ENCODE measurements around the gene ZNF597.

The ZNF597 gene

DNA sequence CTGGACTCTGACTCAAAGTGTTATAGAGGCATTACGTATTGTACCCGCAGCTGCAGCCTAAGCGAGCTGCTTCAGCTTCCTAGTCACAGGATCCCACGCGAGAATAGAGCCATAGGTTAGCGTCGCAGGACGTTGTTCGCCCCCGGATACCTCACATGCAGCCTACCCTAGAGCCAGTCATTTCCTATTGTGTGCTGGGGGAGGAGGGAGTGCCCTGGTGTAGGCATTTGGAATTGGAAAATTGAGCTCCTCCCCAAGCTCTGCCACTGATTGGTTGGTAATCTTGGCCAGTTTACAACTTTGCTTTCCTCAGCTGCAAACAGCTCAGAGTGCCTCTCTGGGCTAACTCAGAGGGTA lies 706 bp upstream of the ZNF597 start:
- peak; percentile 32 for DNase-seq

DNA sequence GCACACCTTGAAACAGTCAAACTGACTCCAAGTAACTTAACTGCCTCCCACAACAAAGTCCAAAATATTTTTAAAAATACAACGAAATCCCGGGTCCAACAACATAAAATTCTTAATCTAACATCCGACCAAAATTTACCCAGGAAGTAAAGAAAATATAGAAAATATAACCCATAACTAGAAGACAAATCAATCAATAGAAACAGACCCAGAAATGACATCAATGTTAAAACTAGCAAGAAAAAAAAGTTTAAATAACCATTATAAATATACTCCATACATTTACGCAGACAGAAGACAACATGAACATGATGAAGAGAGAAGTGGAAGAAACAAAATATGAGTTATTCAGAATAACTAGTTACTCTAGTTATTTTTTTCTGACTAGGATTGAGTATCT lies 3.7 kb downstream of the ZNF597 start:
- DNase-seq = no peak

DNA sequence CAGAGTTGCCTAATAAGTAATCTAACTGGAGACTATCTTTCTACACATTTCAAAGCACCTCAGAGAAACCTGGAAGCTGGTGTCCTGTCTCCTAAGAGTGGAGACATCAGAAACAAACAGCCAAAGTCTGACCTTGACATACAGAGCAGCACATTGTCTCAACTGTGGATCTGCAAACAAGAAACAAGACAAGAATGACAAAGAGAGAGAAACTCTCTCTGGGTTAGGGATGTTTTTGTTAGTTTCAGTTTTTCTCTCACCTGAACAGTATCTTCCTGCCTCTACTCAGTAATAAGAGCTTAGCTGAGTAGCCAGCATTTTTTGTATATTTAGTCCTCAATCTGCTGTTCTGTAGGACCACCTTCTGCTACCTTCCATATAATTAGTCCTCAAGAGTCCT lies 8.9 kb downstream of the ZNF597 start:
- DNase-seq = no peak

DNA sequence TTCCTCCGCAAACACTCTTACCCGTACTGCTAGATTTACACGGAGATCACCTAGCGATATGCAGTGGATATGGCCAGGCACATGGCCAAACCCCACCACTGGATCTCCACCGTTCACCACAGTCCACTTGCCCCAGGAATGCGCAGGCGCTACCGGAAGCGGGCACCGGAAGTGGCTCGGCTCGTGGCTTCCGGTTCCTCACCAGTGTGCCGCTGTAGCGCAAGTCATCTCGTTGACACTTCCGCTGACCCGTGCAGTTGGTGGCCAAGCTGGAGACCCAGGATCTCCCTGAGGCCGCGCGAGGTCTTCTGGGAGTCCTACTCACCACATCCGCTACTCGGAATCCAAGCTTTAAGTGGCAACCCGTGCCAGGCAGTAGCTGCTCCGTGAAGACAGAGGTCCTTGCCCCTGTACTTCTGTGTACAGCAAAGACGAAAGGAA lies 11.5 kb downstream of the ZNF597 start:
- DNase-seq = peak; percentile 76

DNA sequence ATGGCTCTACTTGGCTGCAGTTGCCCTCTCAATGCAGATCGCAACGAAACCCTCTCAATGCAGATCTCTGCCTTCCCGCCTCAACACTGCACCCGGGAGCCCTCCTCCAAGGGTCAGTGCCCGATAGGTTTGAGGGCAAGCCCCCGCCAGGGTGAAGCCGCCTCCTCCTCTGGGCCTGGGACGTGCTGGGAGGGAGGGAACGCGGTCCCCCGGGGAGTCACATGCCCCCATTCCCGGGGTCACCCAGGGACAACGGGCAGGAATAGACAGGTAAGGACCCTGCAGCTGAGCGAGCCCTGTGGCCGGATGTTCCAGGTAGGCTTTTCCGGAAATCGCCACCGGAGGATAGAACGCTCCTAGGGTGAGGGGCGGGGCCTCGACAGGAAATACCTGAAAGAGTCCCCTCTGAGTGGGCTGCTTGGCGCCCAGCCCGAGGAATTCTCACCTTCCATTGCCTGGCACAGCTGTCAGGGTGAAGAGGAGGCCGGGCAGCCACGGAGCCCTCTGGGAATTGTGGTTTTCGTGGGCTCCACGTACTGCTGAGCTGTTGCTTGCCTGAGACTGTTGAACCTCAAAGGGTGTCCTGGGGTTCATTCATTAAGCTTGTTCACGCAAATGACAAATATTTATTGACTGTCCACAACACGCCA lies 29.4 kb downstream of the ZNF597 start:
- DNase-seq = no peak

DNA sequence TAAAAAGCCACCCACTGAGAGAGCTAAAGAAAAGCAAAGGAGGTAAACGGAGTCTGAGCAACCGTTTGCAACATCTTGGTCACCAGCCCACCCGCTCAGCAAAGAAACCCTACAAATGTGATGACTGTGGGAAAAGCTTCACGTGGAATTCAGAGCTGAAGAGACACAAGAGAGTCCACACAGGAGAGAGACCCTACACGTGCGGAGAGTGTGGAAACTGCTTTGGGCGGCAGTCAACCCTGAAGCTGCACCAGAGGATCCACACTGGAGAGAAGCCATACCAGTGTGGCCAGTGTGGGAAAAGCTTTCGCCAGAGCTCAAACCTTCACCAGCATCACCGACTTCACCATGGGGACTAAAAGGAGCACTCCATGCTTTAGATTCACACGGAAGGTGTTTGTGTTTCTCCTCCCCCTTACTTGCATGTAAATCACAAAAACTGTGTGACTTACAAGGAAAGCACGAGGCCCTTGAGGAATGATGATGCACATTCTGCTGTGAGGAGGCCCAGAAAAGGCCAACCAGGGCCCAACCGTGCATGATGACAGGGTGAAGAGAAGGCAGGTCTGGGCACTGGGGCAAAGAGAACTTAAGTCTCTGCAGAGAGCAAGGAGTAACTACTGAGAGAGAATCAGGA lies 34.6 kb downstream of the ZNF597 start:
- no peak for DNase-seq

DNA sequence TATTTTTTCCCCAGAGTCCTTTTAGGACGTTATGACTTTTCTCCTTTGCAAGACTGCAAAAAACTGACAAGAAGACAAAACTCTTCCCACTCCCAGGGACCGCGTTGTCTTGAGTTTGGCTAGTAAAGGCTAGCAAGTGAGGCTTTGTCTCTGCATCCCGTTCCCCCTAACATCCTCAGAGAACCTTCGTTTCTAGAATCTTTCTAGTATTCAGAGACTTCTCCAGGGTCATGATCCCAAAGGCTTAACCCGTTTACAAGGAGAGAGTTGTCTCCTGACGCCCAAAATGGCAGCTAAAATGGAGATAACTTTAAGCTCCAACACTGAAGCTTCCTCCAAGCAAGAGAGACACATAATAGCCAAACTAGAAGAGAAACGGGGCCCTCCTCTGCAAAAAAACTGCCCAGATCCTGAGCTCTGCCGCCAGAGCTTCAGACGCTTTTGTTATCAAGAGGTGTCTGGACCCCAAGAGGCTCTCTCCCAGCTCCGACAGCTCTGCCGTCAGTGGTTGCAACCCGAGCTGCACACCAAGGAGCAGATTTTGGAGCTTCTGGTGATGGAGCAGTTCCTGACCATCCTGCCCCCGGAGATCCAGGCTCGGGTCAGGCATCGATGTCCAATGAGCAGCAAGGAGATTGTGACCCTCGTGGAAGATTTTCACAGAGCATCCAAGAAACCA lies 41.4 kb downstream of the ZNF597 start:
- DNase-seq = no peak

DNA sequence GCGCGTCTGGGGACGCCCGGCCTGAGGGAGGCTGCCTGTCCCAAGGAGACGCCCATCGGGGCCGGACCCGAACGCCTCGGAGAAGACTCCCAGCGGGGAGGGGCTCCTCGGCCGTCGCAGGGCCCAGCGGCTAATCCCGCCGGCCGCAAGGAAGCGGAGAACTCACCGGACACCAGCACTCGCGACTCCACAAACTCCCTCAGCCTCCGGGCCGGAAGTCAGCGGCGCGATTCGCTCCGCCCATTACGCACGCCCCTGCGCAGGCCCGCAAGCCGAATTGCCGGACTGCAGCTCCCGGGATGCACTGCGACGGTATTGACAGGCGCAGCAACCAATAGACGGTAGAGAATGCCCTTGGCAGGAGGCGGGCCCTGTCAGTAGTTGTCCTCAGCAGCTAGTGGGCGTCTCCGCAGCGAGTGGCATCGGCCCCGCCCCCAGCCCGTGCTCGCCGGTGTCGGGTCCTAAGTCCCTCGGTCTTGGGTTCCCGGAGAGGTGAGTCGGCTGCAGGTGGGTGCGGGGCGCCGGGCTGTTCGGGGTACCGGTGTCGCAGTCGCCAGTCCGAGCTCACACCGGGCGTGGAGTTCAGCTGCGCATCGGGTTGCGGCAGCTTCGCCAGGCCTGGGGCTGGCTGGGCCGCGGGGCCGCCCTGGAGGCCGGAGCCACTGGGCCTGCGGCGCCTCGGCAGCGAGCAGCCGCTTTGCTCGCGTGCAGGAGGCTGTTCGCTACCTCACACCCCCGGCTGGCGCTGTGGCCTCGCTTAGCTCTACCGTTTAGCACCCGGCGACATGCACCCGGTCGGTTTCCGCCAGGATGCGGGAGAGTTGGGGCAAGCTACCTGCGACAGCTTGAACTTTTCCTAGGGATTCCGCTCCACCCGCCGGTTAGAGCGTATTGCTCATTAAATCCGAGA lies 42.3 kb downstream of the ZNF597 start, which contains the start of the genes ZNF174 and ZSCAN32:
ZNF174 (plus strand) TSS at position 437 of the 910 bp plus-strand sequence. CDS start 790 bp downstream, outside the sequence.
ZSCAN32 (minus strand) TSS at position 226 of the 910 bp plus-strand sequence. CDS start 3,447 bp downstream, outside the sequence.
- peak; percentile 99 for DNase-seq

DNA sequence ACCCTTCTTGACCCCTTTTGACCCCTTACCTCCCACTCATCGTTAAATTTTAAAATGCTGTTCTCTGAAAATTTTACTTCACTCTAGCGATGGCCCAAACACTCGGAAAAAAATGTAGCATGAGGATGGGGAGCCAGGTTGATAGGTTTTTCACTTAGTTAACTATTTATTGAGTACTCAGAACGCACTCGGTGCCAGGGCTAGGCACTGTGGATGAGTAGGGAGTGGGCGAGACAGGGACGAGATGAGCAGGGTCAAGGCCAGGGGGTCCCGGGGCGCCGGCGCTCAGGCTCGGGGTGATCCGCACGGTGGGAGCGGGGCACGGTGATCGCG lies 42.9 kb downstream of the ZNF597 start:
- DNase-seq = no peak

DNA sequence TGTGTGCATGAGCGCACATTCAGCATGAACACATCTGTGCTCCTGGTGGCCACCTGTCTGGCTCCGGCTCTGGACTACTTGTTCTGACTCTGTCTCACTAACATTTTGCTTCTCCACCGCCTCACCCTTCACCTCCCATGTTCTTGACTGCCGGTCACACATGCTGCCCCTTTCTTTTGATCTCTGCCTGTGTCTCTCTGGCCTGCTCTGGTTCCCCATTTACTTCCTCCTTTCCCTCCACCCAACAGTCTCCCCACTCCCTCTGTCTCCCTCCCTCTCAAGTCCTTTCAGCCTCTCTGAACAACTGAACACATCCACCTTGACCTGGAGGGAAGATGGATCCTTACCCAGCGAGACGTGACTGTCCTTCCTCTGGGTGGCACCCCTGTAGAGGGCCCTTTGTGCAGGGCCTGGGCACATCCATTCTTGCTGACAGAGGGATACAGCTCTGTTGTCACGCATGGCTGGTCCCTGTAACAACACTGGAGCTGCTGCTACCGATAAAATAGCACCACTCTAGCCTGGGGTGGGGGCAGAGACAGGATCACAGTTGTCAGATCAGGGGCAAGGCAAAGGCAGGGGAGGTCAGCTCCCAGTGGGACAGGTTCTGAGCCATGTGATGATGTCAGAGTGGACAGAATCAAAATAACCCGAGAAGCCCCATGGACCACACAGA lies 53.5 kb downstream of the ZNF597 start:
- DNase-seq = no peak

DNA sequence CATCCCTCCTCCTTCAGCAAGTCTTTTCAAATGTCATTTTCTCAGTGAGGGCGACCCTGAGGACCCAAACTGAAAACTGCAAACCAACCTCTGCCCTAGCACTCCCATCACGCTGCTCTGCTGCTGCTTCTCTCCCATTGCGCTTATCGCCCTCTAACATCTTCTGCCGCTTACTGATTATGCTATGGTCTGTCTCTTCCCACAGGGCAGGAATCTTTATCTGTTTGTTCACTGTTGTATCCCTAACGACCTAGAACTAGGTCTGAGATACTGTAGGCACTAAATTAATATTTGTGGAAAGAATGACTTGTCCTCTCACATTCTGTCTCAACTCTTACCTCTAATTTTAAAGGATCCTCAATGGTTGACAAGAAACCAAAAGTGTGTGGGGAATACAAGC lies 55.0 kb downstream of the ZNF597 start:
- no peak for DNase-seq

DNA sequence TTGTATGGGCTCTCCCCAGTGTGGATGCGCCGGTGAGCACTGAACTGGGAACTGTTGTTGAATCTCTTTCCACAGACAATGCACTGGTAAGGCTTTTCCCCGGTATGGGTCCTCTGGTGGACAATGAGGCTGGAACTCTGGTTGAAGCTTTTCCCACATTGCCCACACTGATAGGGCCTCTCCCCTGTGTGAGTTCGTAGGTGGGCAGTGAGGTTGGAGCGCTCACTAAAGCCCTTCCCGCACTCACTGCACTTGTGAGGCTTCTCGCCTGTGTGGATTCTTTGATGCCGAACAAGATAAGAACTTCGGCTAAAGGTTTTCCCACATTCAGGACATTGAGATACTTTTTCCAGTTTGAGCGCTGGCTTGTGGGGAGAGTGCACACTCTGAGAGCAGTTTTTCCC lies 60.3 kb downstream of the ZNF597 start:
- no peak for DNase-seq

Measured in T1000 (cell line).